Measurements from ENCODE around the gene DOCK6.
"Not testable (repeated sequence)": the region's sequence is repeated elsewhere in the genome, so short reads cannot be mapped to it uniquely, and the experiment has no call there.

The DOCK6 gene

DNA sequence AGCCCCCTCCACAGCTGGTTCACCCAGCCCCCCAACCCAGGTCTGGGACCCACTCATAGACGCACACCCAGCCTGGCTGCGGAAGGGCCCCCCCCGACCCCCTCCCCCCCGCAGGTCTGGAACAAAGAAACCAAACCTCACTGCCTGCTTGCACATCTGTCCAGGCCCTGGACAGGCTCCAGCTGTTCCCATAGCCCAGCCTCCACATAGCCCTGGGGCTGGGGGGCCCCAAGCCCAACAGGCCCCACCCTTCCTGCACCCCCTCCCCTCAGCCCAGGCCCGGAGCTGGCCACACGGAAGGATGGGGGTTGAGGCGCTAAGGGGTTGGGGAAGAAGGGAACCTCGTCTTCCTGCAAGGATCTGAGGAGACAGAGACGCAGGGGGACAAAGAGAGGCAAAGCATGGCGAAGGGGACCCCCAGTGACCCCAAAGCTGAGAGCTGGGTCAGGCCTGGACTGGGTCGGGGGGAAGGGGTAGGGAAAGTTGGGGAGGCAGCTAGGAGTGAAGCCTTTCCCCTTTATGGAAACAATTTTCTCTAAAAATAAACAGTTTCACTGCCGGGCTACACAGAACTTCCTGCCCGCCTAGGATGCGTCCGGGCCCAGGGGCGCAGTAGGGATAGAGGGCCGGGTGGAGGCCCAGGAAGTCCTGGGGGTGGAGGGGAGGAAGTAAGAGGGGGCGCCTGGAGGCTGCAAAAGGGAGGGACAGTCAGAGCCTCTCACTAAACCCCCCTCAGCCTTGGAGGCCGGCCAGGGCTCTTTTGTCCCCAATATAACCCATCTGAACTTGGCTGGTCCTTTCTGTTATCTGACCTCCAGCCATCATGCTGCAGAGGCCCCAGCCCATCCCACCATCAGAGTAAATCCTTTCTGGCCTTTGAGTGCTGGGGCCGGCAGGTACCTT, 67.4 kb downstream of the DOCK6 start:
- no peak for DNase-seq

DNA sequence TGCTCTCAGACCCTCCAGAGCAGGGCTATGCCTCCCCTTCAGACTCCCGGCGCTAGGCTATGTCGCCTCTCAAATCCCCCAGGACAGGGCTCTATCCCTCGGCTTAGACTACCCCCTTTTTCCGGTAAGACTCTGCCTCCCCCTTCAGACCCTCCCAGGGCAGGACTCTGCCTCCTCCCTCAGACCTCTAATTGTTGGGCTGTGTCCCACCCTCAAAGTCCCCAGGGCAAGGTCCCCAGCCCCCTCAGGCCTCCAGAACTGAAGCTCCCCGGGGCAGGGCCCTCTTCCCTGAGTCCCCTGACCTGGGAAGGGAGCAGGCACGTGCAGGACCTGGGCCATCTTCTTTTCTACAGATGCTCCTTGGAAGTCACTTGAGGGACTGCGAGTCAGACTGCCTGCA, 68.2 kb downstream of the DOCK6 start:
- no peak for DNase-seq

DNA sequence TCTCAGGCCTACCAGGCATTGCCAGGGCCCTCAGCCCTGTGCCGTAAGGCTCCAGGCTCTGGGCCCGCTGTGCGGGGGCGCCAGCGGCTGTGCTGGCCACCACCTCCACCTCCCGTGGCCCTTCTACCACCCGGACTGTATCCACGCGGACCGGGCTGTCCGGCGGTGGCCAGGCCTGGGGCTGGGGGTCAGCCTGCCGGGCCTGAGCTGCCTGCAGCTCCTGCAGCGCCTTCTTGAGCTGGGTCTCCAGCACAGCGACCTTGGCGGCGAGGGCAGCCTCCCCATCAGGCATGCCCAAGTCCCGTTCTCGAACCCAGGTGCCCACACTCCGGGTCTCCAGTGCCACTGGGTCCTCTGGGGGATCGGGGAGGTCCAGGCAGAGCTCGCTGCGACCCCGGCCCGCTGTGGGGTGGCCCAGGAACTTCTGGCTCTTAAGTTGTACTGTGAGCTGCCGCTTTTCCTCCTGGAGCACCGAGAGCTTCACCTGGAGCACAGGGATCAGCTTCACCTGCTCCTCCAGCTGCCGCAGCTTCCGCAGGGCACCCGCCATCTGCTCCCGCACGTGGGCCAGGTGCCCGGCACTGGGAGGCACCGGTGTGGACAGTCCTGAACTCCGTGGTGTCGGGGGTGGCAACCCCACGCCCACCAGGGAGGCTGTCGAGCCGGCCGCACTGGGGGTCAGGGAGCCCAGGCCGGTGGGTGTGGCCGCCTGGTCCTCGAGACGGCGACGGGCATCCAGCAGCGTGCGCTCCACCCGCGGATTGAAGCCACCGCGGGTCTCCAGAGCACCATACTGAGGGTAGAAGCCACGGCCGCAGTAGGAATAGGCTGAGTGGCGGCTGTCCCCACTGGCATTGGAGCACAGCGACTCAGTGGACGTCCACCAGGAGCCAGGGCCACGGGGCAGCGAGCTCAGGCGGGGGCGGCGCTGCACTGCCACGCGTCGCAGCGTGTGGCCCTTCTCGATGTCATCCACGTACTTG, 69.1 kb downstream of the DOCK6 start:
- no peak for DNase-seq

DNA sequence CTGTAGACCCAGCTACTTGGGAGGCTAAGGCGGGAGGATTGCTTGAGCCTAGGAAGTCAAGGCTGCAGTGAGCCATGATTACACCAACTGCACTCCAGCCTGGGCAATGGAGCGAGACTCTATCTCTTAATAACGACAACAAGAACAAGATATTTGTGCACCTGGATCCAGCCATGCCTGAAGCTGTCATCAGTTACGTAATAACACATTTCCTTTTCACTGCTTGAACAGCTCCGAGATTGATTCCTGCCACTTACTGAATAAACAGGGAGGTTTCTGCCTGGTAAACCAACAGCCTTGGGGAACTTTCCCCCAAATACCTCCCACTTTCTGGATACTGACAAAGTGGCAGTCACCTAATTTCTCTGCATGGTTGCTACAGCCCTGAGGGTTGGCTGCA, 70.4 kb downstream of the DOCK6 start:
- DNase-seq, result no peak

DNA sequence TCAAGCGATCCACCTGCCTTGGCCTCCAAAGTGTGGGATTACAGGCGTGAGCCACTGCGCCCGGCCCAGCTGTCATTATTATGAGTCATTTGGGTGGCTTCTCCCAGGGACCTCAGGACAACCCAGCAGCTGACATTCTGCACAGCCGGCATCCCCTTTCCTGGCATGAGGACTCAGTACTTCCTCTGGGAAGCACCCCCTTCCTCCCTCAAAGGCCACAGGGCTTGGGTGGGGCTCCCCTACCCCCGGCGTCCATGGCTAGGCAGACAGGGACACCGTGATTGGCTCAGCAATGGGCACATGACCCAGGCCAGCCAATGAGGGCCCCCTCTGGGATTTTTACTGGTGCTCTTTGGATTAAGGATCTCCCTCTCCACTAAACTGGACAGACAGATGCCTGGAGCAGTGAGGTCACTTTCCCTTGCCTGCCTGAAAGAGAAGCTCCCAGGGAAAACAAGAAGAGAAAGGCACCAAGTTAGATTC, 71.0 kb downstream of the DOCK6 start:
- DNase-seq, result no peak

DNA sequence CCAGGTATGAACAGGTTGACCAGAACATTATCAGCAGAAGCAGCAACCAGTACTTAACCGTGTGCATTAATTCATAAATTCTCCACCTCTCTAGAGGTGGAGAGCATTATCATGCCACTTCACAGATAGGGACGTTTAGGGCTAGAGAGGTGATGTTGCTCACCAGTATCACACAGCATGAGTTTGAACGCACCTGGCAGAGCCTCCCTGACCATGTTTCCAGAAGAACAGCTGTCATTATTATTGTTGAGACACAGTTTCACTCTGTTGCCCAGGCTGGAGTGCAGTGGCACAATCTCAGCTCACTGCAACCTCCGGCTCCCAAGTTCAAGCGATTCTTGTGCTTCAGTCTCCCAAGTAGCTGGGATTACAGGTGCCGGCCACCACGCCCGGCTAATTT, 71.8 kb downstream of the DOCK6 start:
- DNase-seq, result no peak

DNA sequence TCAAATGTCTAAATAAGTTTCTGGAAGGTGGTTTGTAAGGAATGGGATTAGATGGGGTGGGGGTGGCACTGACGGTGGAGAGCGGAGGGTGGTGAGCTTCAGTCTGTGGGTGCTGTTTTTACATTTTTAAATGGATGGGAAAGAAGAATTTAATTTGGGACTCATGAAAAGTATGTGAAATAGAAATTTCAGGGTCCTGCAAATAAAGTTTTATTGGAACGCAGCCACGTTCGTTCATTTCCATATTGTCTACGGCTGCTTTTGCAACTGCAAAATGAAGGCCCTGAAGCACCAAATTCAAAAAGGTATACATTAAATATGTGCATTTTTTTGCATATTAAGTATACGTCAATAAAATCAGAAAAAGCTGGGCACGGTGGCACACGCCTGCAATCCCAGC, 74.9 kb downstream of the DOCK6 start:
- DNase-seq, result no peak

DNA sequence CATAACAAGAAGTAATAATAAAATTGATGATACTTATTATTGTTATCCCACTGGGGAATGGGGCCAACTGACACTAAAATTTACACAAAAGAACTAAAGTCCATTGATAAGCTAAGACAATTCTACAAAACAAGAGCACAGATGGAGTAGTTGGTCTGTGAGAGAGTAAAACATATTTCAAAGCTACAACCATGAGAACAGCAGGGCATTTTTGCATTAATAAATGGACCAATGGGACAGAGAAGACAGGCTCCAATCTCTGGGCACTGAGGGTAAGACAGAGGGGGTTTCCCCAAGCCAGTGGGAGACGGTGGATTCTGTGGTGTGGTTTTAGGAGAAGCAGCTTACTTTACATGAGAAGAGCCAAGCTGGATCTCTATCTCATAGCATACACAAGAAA, 79.3 kb downstream of the DOCK6 start:
- DNase-seq, result no peak

DNA sequence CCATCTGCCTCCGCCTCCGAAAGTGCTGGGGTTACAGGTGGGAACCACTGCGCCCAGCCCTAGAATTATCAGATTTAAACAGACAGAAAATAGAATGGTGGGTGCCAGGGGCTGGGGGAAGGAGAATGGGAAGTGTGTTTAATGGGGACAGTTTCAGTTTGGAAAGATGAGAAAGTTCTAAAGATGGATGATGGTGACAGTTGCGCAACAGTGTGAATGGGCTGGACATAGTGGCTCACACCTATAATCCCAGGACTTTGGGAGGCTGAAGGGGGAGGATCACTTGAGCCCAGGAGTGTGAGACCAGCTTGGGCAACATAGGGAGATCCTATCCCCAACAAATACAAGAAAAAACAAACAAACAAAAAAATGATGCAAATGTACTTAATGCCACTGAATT, 80.8 kb downstream of the DOCK6 start:
- no peak for DNase-seq

DNA sequence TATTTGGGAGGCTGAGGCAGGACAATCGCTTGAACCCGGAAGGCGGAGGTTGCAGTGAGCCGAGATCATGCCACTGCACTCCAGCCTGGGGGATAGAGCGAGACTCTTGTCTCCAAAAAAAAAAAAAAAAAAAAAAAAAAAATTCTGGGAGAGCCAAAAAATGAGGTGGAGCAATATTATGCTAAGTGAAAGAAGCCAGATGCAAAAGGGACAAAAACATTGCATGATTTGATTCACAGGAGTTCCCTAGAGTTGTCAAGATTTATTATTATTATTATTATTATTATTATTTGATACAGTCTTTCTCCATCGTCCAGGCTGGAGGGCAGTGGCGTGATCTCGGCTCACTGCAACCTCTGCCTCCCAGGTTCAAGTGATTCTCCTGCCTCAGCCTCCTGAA, 81.3 kb downstream of the DOCK6 start:
- not testable (repeated sequence) for DNase-seq

DNA sequence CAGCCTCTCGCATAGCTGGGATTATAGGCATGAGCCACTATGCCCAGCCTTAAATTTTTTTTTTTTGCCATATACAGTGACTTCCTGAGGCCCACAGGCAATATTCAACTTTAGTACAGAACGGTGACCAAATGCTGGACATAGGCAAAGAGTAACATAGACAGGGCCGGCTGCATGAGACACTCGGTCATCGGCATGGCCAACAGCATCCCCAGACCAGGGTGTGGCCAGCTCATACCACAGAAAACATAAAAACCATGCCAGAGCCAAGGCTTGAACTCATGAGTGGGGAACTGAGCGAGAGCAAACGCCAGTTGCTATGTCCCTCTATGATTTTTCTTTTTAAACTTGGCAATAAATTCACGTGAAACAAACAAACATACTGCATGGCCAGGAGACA, 82.0 kb downstream of the DOCK6 start:
- DNase-seq, result no peak

DNA sequence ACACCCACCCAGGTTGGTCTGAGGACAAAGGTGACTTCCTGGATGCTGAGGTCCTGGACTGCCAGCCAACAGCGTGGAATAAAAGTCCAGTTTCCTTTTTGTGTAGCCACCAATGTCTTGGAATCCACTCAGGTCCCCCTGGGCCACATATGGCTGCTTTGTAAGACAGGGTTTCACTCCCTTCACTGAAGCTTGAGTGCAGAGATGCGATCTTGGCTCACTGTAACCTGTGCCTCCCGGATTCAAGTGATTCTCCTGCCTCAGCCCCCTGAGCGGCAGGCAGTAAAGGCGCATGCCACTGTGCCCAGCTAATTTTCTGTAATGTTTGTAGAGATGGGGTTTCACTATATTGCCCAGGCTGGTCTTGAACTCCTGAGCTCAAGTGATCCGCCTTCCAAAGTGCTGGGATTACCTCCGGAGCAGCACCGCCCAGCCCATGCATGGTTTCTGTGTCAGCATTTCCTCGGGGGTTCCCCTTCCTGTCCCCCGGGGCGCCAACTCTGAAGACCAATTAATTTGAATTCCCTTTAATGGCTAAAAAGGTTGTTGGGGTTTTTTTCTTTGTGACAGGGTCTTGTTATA, 82.5 kb downstream of the DOCK6 start:
- no peak for DNase-seq

DNA sequence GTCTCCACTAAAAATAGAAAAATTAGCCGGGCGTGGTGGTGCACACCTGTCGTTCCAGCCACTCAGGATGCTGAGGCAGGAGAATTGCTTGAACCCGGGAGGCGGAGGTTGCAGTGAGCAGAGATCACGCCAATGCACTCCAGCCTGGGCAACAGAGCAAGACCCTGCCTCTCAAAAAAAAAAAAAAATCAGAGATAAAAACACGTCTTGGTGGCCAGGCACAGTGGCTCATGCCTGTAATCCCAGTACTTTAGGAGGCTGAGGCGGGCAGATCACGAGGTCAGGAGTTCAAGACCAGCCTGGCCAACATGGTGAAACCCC, 83.2 kb downstream of the DOCK6 start:
- not testable (repeated sequence) for DNase-seq

DNA sequence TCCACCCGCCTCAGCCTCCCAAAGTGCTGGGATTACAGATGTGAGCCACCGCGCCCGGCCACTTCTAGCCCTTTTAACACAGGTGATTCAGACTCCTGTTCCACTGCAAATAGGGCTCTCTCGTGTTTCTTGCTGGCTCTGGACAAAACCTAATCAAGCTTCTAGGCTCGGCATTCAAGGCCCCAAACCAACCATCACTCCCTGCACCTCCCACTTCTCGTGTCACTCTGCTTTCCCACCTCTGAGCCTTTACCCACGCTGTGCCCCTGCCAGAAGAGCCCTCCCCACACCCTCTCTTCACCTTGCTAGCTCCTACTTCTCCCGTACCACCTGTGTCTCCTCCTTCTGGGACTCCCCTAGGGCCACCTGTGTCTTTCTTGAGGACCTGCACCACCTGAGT, 84.7 kb downstream of the DOCK6 start:
- no peak for DNase-seq

DNA sequence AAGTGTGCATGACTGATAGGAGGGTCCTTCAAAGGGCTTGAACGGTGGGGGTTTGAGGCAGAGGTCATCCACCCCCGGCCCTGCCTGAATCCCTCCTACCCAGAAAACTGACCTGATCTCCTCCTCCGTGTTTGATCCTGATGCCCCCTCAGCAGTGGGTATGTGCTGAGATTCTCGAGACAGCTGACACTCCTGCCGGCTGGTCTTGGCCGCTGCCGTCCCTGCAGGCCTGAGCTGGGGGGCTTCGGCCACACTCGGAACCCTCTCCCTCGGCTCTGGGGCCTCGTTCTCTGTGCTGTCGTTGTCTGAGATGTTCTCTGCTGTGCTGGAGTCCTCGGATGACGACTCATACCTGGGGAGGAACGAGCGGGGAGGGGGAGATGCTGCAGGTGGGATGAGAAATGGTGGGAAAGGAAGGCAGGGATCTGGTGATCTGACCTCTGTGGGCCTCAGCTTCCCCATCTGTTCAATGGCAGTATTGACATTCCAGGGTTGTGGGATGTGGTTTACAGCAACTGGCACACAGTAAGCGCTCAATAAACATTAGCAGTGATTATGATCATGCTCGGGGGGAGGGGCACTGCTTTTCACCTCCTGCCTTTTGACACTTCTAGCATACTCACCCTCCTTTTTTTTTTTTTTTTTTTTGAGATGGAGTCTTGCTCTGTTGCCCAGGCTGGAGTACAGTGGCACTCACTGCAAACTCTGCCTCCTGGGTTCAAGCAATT, 85.7 kb downstream of the DOCK6 start:
- DNase-seq, result no peak

DNA sequence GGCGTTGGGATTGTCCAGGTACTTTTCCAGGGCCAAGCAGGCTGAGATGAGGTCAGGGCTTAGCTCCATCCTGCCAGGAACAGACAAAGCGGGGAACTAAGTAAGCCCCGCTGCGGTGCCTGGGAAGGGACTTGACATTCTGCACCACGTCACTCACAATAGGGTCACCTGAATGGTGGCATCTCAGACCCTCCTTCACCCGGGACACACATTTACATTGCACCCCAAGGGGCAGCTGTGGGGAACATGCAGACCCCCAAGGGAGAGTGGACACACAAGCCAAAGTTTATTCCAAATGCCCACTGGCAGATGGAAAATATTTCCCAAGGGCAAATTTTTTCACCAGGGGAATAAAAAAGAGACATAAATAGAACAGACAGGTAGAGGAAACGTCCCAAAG, 86.4 kb downstream of the DOCK6 start:
- DNase-seq, result no peak

DNA sequence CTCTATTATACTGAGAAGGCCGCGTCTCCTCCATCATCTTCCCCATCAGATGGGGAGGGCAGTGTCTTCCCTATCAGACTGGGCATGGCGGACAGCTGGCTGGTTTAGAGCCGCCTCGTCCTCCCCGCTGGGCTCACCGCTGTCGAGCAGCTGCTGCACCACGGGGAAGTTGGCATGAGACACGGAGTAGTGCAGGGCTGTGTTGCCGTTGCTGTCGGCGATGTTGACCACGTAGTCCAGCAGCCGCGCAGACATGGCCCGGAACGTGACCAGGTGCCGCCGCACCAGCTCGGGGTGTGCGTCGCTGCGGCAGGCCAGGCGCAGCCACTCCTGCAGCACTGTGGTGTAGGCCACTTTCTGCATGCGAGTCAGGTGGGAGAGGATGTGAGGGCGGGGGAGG, 88.0 kb downstream of the DOCK6 start:
- no peak for DNase-seq

DNA sequence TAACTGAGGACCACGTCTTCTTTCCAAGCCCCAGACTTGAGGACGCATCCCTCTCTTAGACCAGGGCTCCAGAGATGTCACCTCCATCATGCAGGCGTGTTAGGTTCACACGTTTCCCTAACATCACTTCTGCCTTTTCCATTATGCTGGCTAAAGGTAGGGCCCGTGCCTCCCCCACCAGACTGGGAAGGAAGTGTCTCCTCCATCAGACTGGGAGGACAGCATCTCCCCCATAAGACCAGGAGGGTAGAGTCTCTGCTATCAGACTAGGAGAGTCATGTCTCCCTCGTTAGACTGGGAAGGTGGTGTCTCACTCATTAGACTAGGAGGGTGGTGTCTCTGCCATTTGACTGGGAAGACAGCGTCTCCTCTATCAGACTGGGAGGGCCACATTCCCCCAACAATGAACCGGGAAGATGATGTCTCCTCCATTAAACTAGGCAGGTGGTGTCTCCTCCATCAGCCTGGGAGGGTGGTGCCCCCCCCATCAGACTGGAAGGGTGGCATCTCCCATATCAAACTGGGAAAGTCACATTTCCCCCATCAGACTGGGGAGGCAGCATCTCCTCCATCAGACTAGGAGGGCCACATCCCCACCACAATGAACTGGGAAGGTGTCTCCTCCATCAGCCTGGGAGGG, 88.7 kb downstream of the DOCK6 start:
- DNase-seq, result no peak

DNA sequence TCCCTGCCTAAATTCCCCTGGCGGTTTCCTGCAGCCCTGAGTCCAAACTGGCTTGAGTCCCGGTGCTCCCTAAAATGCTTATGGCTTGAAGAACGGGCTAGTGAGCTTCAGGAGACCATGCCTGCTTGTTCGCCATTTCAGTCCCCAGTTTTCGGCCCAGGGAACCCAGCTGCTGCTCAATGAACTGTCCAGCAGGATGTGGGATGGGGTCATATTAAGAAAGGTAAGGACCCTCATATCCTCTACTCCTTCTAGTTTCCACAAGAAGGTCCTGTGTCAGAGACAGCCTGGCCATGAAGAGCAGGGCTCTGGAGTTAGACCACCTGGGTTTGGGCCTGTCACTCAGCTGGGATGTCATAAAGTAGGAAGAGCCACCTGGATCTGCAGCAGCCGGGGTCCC, 89.7 kb downstream of the DOCK6 start:
- DNase-seq, result no peak

DNA sequence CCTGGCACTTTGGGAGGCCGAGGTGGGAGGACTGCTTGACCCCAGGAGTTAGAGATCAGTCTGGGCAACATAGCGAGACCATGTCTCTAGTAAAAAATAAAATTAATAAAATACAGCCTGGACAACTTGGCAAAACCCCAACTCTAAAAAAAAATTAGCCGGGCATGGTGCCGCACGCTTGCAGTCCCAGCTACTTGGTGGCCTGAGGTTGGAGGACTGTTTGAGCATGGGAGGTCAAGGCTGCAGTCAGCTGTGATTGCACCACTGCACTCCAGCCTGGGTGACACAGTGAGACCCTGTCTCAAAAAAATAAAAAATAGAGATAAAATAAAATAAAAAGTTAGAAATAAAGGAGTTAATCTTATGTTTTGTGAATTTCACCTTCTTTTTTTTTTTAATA, 91.2 kb downstream of the DOCK6 start:
- DNase-seq, result no peak

DNA sequence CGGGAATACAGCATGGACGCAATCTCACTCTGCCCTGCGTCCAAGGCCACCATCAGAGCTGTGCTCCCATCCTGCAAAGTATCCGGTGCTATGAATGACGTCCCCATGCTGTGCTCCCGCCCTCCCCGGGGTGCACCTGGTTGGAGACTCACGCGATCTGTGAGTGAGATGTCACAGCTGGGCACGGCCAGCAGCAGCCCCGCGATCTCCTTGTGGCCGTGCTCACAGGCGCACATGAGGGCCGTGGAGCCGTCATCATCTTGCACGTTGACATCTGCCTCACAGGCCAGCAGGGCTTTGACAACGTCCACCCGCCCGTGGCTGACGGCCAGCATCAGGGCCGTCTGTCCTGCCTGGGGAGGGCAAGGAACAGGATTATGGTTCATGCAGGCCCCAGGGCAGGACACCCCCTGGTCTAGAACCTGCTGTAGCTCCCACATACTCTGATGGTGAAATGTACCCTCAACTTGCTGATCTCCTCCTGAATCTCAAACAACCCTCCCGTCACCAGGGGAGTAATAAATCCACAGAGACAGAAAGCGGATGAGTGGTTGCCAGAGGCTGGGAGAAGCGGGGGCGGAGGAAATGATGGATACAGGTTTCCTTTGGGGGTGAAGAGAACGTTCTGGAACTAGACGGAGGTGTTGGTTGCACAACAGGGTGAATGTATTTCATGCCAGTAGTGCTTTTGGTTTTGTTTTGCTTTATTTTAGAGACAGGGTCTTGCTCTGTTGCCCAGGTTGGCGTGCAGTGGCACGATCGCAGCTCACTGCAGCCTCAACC, 92.2 kb downstream of the DOCK6 start:
- DNase-seq, result no peak

DNA sequence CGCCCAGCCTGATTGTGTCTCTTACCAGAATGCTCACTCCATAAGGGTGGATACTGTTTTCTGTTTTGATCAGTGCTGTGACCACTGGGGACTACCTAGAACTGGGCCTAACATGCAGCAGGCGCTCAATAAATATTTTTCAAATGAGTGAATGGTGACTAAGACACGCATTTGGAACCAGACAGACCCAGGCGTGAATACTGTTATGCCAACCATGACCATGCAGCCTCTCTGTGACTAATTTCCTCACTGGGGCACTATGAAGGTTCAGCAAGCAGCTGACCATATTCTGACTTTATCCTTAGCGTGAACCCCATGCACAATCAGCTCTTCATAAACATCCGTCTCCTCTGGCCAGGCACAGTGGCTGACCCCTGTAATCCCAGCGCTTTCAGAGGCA, 93.8 kb downstream of the DOCK6 start:
- DNase-seq, result no peak

Data from NCI-H510A treated with DMSO at 0.1 percent for 48 hours (cell line).